IPS-NIHi7 (cell line): ENCODE results near the gene WFDC1.

Experiments used
- DNase-seq: peaks from one replicate; pipeline ENCODE4 v3.0.0; 2012; ENCODE audit warnings: mixed read lengths; ENCODE audit errors: extremely low spot score

Gene WFDC1

GRCh38 chr16:84294531-84295142 lies at the start of gene WFDC1:
Gene WFDC1 (plus strand): TSS chr16:84294878. CDS start chr16:84294972, 94 bp downstream.
- DNase-seq: peak; percentile 21

GRCh38 chr16:84245956-84246678 lies 48.6 kb upstream of the WFDC1 start:
- DNase-seq: no peak

- no peak for DNase-seq
These were observed 48.0 kb upstream of the WFDC1 start for GRCh38 chr16:84246679-84247077.

GRCh38 chr16:84247331-84247730 lies 47.3 kb upstream of the WFDC1 start:
- DNase-seq: no peak

- DNase-seq: no peak
These were observed 46.8 kb upstream of the WFDC1 start for GRCh38 chr16:84247844-84248243.

- DNase-seq: no peak
These were observed 42.5 kb upstream of the WFDC1 start for GRCh38 chr16:84252184-84252583.

- no peak for DNase-seq
These were observed 41.5 kb upstream of the WFDC1 start for GRCh38 chr16:84253173-84253572.

- DNase-seq: no peak
These were observed 40.6 kb upstream of the WFDC1 start for GRCh38 chr16:84254062-84254461.

GRCh38 chr16:84255050-84255810 lies 39.4 kb upstream of the WFDC1 start:
- no peak for DNase-seq

- DNase-seq: no peak
These were observed 36.4 kb upstream of the WFDC1 start for GRCh38 chr16:84258266-84258665.

GRCh38 chr16:84259691-84260090 lies 35.0 kb upstream of the WFDC1 start:
- DNase-seq: no peak

- DNase-seq: no peak
These were observed 33.7 kb upstream of the WFDC1 start for GRCh38 chr16:84260766-84261554.

- DNase-seq: no peak
These were observed 32.6 kb upstream of the WFDC1 start for GRCh38 chr16:84262031-84262430.

GRCh38 chr16:84262939-84263338 lies 31.7 kb upstream of the WFDC1 start:
- no peak for DNase-seq

GRCh38 chr16:84266451-84266850 lies 28.2 kb upstream of the WFDC1 start:
- DNase-seq: peak; percentile 93

- no peak for DNase-seq
These were observed 27.3 kb upstream of the WFDC1 start for GRCh38 chr16:84267380-84267779.

- DNase-seq: no peak
These were observed 26.2 kb upstream of the WFDC1 start for GRCh38 chr16:84268291-84269040.

- no peak for DNase-seq
These were observed 24.6 kb upstream of the WFDC1 start for GRCh38 chr16:84270071-84270470.

- no peak for DNase-seq
These were observed 24.1 kb upstream of the WFDC1 start for GRCh38 chr16:84270531-84270930.

- DNase-seq: no peak
These were observed 23.6 kb upstream of the WFDC1 start for GRCh38 chr16:84271037-84271436.

GRCh38 chr16:84271866-84272265 lies 22.8 kb upstream of the WFDC1 start:
- no peak for DNase-seq
